Large intestine (tissue), 3 donors: ENCODE results near the gene FNIP1. TPM values are rescaled to one million over a fixed set of nuclear protein-coding genes. Genes with fewer than 3 reads are reported as not detected.

Source experiments
- DNase-seq, 2 donors: peaks; one replicate each; pipeline versions ENCODE4 v3.0.0 to v3.0.0-alpha.2; 2013
- H3K27ac ChIP-seq: one replicate; pipeline ENCODE4 v1.5.1; 2013; ENCODE audit warnings: low read length
- H3K27me3 ChIP-seq: 2 replicates; pipeline ENCODE4 v1.6.1; 2013; ENCODE audit warnings: low read length; ENCODE audit not compliant: control insufficient read depth, insufficient read depth
- H3K36me3 ChIP-seq: 2 replicates; pipeline ENCODE4 v1.6.1; 2013; ENCODE audit warnings: low read length; ENCODE audit not compliant: control insufficient read depth, insufficient read depth
- H3K4me1 ChIP-seq: one replicate; pipeline ENCODE4 v1.6.1; 2013; ENCODE audit warnings: low read length; ENCODE audit not compliant: control insufficient read depth, insufficient read depth
- H3K4me3 ChIP-seq: one replicate; pipeline ENCODE4 v1.5.1; 2013; ENCODE audit warnings: low read length
- H3K9me3 ChIP-seq: one replicate; pipeline ENCODE4 v1.6.1; 2013; ENCODE audit warnings: mild to moderate bottlenecking, low read depth, low read length, moderate library complexity; ENCODE audit not compliant: control insufficient read depth
- WGBS: methylation state at CpG from one replicate; pipeline ENCODE4 v1.1.5; 2013; ENCODE audit warnings: low lambda C conversion rate; ENCODE audit not compliant: insufficient coverage; 5-methylcytosine and 5-hydroxymethylcytosine counted together
- polyA plus RNA-seq: library from polyadenylated mRNA; unstranded; fragments of 120-200 nt; gene quantifications from one replicate; pipeline ENCODE4 v1.2.1, GENCODE V29; 2013

Gene FNIP1
- polyA plus RNA-seq, 1 donor: 21.9 TPM

GRCh38 chr5:131613423-131613822 lies 183.4 kb downstream of the FNIP1 start:
- Histone ChIP-seq H3K4me1 (peaks cover 3% of the 10 kb centered on the region), H3K36me3 (no peaks in the 10 kb centered on the region), H3K27me3 (no peaks in the 10 kb centered on the region), H3K4me3 (no peak overlapping the region), H3K9me3 (no peaks in the 10 kb centered on the region), H3K27ac (no peak overlapping the region)
- no peak for DNase-seq

- Histone ChIP-seq H3K4me1 (peaks cover 3% of the 10 kb centered on the region), H3K4me3 (no peak overlapping the region), H3K27me3 (no peaks in the 10 kb centered on the region), H3K36me3 (no peaks in the 10 kb centered on the region), H3K27ac (no peak overlapping the region), H3K9me3 (no peaks in the 10 kb centered on the region)
- WGBS: 100% methylated on average over 2 of the region's 2 CpGs
- no peak for DNase-seq
These were observed 185.8 kb downstream of the FNIP1 start for GRCh38 chr5:131611064-131611381.

- no CpG with 5 or more reads among the region's 6 CpGs for WGBS
- Histone ChIP-seq H3K27ac (no peak overlapping the region), H3K9me3 (no peaks in the 10 kb centered on the region), H3K4me3 (no peak overlapping the region), H3K27me3 (no peaks in the 10 kb centered on the region), H3K4me1 (peaks cover 3% of the 10 kb centered on the region), H3K36me3 (no peaks in the 10 kb centered on the region)
- DNase-seq: peak; percentile 16 to 25
These were observed 186.4 kb downstream of the FNIP1 start for GRCh38 chr5:131610198-131611063.

DNA sequence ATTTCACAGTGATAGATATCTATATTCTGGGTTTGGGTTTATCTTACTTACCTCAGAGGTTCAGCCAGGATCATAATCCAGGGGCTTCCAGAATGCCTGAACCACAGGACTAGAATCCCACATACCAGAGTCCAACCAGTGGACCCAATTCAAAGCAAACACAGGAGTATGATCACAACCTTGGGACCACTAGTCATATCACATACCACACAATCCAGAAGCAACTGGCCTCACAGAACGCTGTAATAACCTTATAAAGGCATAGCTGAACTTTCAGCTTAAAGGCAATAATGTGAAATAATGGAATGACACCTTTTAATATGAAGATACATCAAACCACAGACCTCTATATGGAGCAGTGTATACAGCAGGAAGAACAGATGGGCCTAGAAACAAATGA lies 187.0 kb downstream of the FNIP1 start:
- H3K4me3 ChIP-seq: no peak overlapping the region
- no peaks in the 10 kb centered on the region for H3K9me3 ChIP-seq
- WGBS: no CpG with 5 or more reads among the region's 1 CpG
- H3K27ac ChIP-seq: no peak overlapping the region
- H3K27me3 ChIP-seq: no peaks in the 10 kb centered on the region
- H3K4me1 ChIP-seq: peaks cover 3% of the 10 kb centered on the region
- H3K36me3 ChIP-seq: no peaks in the 10 kb centered on the region
- DNase-seq: no peak

- whole genome bisulfite sequencing: no CpG with 5 or more reads among the region's 5 CpGs
- H3K36me3 ChIP-seq: no peaks in the 10 kb centered on the region
- no peak overlapping the region for H3K27ac ChIP-seq
- no peak overlapping the region for H3K4me3 ChIP-seq
- no peaks in the 10 kb centered on the region for H3K9me3 ChIP-seq
- H3K27me3 ChIP-seq: no peaks in the 10 kb centered on the region
- no peak for DNase-seq
- H3K4me1 ChIP-seq: peaks cover 3% of the 10 kb centered on the region
These were observed 188.2 kb downstream of the FNIP1 start for GRCh38 chr5:131608597-131608996.

DNA sequence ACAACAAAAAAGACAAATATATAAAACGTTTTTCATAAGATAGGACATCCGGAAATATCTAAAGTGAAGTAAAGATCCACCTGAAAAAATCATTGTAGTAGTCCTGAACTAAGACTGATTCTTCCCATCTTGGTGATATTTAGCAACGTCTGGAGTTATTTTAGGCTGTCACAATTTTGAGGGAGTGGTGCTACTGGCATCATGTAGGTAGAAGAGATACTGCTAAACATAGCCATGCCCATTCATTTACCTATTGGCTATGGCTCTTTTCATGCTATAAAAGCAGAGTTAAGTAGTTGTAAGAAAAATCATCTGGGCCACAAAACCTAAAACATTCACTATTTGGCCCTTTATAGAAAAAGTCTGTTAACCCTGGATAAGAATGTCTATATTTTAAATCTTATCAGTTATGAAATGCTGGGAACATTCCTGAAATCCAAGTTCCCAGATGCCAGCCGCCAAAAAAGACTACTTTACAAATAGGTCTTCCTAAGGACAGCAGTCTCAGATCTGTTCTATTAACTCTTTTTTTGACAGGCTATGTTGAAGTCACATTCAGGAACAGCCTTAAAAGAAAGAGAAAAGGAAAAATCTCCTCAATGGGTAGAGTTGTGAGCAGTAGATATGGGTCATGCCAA lies 188.8 kb downstream of the FNIP1 start:
- H3K27ac ChIP-seq: no peak overlapping the region
- no peaks in the 10 kb centered on the region for H3K9me3 ChIP-seq
- no peaks in the 10 kb centered on the region for H3K27me3 ChIP-seq
- H3K36me3 ChIP-seq: no peaks in the 10 kb centered on the region
- H3K4me1 ChIP-seq: peaks cover 3% of the 10 kb centered on the region
- no peak overlapping the region for H3K4me3 ChIP-seq
- 82% methylated on average over 2 of the region's 4 CpGs for WGBS
- no peak for DNase-seq

DNA sequence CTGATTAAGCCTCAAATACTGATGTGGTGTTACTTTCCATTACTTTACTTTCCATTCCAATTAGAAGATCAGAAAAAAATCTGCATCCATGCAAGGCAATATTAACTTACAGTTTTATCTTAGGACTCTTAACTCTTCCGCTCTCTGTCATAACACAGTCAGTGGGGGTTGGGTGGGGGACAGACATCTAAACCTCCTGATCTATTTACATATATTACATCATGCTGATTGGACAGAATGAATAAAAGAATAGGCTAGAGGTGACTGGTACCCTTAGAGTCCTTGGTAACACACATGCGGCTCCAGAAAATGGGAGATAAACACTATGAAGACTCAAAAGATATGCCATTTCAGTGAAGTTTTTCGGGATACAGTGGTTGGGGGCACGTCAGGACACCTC lies 189.4 kb downstream of the FNIP1 start:
- peaks cover 3% of the 10 kb centered on the region for H3K4me1 ChIP-seq
- H3K27ac ChIP-seq: no peak overlapping the region
- no peaks in the 10 kb centered on the region for H3K9me3 ChIP-seq
- no peaks in the 10 kb centered on the region for H3K36me3 ChIP-seq
- H3K27me3 ChIP-seq: no peaks in the 10 kb centered on the region
- H3K4me3 ChIP-seq: no peak overlapping the region
- WGBS: 92% methylated on average over 2 of the region's 4 CpGs
- DNase-seq: no peak

DNA sequence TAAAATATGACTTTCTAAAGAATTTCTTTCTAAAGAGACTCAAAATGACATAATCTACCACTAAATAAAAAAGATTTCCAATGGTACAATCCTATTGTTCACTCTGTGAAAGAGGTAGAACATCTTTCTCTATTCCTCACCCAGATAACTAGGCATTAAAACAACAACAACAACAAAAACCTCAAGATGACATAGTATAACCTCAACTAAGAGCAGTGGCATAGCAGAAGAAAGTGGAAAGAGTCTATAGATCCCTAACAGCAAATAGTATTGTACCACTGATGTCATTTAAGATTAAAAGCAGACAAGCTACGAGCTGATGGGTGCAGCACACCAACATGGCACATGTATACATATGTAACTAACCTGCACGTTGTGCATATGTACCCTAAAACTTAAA lies 191.7 kb downstream of the FNIP1 start:
- DNase-seq: no peak
- Histone ChIP-seq H3K27me3 (no peaks in the 10 kb centered on the region), H3K9me3 (no peaks in the 10 kb centered on the region), H3K36me3 (no peaks in the 10 kb centered on the region), H3K4me1 (no peaks in the 10 kb centered on the region), H3K4me3 (no peak overlapping the region), H3K27ac (no peak overlapping the region)
- 100% methylated on average over 1 of the region's 2 CpGs for WGBS

- no CpG with 5 or more reads among the region's 8 CpGs for WGBS
- Histone ChIP-seq H3K27me3 (no peaks in the 10 kb centered on the region), H3K27ac (no peak overlapping the region)
These were observed 201.5 kb downstream of the FNIP1 start for GRCh38 chr5:131595088-131596033.

DNA sequence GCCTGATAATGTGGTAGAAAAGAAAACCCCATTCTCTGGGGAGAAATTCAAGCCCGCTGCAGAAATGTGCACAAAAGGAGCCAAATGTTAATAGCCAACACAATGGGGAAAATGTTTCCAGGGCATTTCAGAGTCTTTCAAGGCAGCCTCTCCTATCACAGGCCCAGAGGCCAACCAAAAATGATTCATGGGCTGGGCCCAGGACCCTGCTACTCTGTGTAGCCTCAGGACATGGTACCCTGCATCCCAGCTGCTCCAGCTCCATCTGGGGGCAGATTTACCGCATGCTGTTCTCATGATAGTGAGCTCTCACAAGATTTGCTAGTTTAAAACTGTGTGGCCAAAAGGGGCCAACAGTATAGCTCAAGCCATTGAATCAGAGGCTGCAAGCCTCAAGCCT lies 202.9 kb downstream of the FNIP1 start:
- Histone ChIP-seq H3K27ac (no peak overlapping the region), H3K27me3 (no peaks in the 10 kb centered on the region), H3K36me3 (peaks cover 4% of the 10 kb centered on the region), H3K4me1 (no peaks in the 10 kb centered on the region), H3K4me3 (no peak overlapping the region), H3K9me3 (peaks cover 3% of the 10 kb centered on the region)
- WGBS: no CpG with 5 or more reads among the region's 2 CpGs
- DNase-seq: no peak

More at GRCh38 chr5:131595088-131596033, 201.5 kb downstream of the FNIP1 start:
- no peak for DNase-seq
- no peaks in the 10 kb centered on the region for H3K4me1 ChIP-seq
- peaks cover 3% of the 10 kb centered on the region for H3K9me3 ChIP-seq
- H3K4me3 ChIP-seq: no peak overlapping the region
- H3K36me3 ChIP-seq: peaks cover 4% of the 10 kb centered on the region
